ENCODE data around the gene MALRD1.

GRCh38 chr10:19194866-19195265 lies 146.3 kb downstream of the MALRD1 start:
- TF ChIP-seq EZH2phosphoT487 (IDR thresholded peaks at IDR 0.05; ENCODE audit: low read depth), result no peak
- TF ChIP-seq CTCF (IDR thresholded peaks at IDR 0.05; ENCODE audit: low read depth, low read length), result no peak

All from OCI-LY3 (cell line).